Adrenal gland (tissue), 12 donors: ENCODE data around the gene NOP56. TPM values are rescaled to one million over a fixed set of nuclear protein-coding genes. Genes with fewer than 3 reads are reported as not detected.

Source experiments
- DNase-seq, 7 donors: peaks; one replicate each; pipeline ENCODE4 v3.0.0-alpha.2; 2019 to 2020
- H3K27ac ChIP-seq, 5 donors: fragments of 200-600 bp; sonication (generic) in 4 of 5; 1 replicate in 3 of 5; 2 replicates in 2 of 5; pipeline versions ENCODE4 v1.5.1 to v1.8.0; 2016 to 2020; ENCODE audit warnings: mild to moderate bottlenecking in 1 of 5
- H3K27me3 ChIP-seq: fragments of 200-600 bp; 2 replicates; pipeline ENCODE4 v1.8.0; 2021
- H3K36me3 ChIP-seq, 2 donors: fragments of 200-600 bp; replicated peaks in 1 of 2; 1 replicate in 1 of 2; 2 replicates in 1 of 2; pipeline versions ENCODE4 v1.5.1 to v1.8.0; 2018 to 2022
- H3K4me1 ChIP-seq, 2 donors: fragments of 200-600 bp; replicated peaks in 1 of 2; 1 replicate in 1 of 2; 2 replicates in 1 of 2; pipeline versions ENCODE4 v1.5.1 to v1.8.0; 2018 to 2021
- H3K4me3 ChIP-seq, 4 donors: fragments of 200-600 bp; sonication (generic) in 3 of 4; one replicate each; pipeline ENCODE4 v1.5.1; 2016 to 2018
- H3K9me3 ChIP-seq, 3 donors: fragments of 200-600 bp; sonication (generic) in 1 of 3; replicated peaks in 1 of 3; 1 replicate in 2 of 3; 2 replicates in 1 of 3; pipeline versions ENCODE4 v1.5.1 to v1.8.0; 2016 to 2021
- POLR2A ChIP-seq, 2 donors: fragments of 450-650 bp; IDR thresholded peaks; one replicate each; pipeline ENCODE4 v1.6.1; 2017; ENCODE audit warnings: antibody characterized with exemption in 2 of 2, mild to moderate bottlenecking in 2 of 2, moderate library complexity in 1 of 2
- WGBS, 4 donors: extraction: QIAGEN DNeasy Blood & Tissue Kit in 2 of 4; methylation state at CpG; one replicate each; pipeline versions ENCODE4 v1.1.5 to v1.1.7; 2013 to 2017; 5-methylcytosine and 5-hydroxymethylcytosine counted together
- intact Hi-C, 2 donors: fragments of 100-400 bp; cut with DNase I; formaldehyde crosslinking; loops; one replicate each; pipeline versions ENCODE4 v1.14.1 to v1.15.0; 2022 to 2023
- polyA plus RNA-seq, 3 donors: library from polyadenylated mRNA; stranded (reverse); fragments of 200-250 nt in 2 of 3; fragments of 350-450 nt in 1 of 3; fragmentation: Illumina TruSeq in 1 of 3; extraction: RNeasy Lipid Tissue Mini Kit (QIAGEN cat#74804) in 1 of 3; gene quantifications; one replicate each; pipeline ENCODE4 v1.2.3, GENCODE V29; 2013 to 2014
- total RNA-seq, 9 donors: library from RNA; depleted of rRNA in 4 of 9; stranded (reverse); fragments of >200 nt in 4 of 9; fragments of 120-200 nt in 1 of 9; fragmentation: NEBNext Ultra II Directional in 1 of 9; extraction: Animal tissue kit (Norgen Biotek cat#: 25700) in 1 of 9; gene quantifications; one replicate each; pipeline versions ENCODE4 v1.1.0 to v1.2.4, GENCODE V29; 2013 to 2023
- TF ChIP-seq, protein P1 (sequence below), 6 experiments: fragments of 450-650 bp in 4 of 6; fragments of 200-600 bp in 2 of 6; sonication (generic) in 1 of 6; IDR thresholded peaks; 1 replicate in 5 of 6; 2 replicates in 1 of 6; pipeline versions ENCODE4 v1.5.1 to v1.8.0; 2016 to 2021; ENCODE audit warnings: antibody characterized with exemption in 6 of 6, mild to moderate bottlenecking in 2 of 6, moderate library complexity in 1 of 6
- donor health status: healthy with polysubstance abuse.
- donor health status: Bipolar disorder and iron deficiency.
- donor health status: DM: yes; HTN: yes; CAD: no.
- donor health status: DM: no; HTN: no; CAD: no.
- donor health status: DM: no; HTN: no; CAD: no.
- donor health status: DM: yes; HTN: yes; CAD: no.

NOP56 gene
- total and polyA plus RNA-seq, 12 donors = 52.5 to 181 (median 91.3) TPM

DNA sequence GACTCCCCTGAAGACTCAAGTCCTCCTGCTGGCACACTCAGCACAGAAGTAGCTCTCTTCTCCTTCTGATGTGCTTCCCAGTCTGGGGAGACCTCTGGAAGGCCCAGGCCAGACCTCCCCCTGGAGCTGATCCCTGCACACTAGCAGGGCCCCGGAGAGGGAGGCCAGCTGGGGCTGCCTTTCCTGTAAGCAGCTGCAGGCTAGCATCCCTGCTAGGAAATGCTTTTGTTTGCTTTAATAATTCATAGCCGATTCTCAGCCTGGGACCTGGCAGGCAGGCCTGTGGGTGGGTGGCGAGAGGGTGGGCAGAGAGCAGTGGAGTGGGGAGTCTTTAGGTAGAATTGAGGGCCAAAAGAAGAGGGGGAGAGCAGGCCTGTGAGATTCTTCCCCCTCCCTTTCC is 45.3 kb downstream of the NOP56 start:
- Histone ChIP-seq H3K36me3 (no peaks in the 10 kb centered on the region), H3K9me3 (no peaks in the 10 kb centered on the region), H3K27me3 (no peaks in the 10 kb centered on the region), H3K27ac (no peak overlapping the region), H3K4me3 (no peak overlapping the region), H3K4me1 (no peaks in the 10 kb centered on the region)
- TF ChIP-seq, protein P1, sequence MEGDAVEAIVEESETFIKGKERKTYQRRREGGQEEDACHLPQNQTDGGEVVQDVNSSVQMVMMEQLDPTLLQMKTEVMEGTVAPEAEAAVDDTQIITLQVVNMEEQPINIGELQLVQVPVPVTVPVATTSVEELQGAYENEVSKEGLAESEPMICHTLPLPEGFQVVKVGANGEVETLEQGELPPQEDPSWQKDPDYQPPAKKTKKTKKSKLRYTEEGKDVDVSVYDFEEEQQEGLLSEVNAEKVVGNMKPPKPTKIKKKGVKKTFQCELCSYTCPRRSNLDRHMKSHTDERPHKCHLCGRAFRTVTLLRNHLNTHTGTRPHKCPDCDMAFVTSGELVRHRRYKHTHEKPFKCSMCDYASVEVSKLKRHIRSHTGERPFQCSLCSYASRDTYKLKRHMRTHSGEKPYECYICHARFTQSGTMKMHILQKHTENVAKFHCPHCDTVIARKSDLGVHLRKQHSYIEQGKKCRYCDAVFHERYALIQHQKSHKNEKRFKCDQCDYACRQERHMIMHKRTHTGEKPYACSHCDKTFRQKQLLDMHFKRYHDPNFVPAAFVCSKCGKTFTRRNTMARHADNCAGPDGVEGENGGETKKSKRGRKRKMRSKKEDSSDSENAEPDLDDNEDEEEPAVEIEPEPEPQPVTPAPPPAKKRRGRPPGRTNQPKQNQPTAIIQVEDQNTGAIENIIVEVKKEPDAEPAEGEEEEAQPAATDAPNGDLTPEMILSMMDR (IDR thresholded peaks at IDR 0.05) = no peak
- TF ChIP-seq POLR2A (IDR thresholded peaks at IDR 0.05) = no peak
- 70 to 86% (median 76%) methylated on average over 2 to 3 of the region's 3 CpGs for WGBS, 4 donors
- intact Hi-C loops = no loop called here
- peak in 1 of 7 donors; percentile 21 for DNase-seq

GRCh38 chr20:2698186-2698817 is 45.9 kb downstream of the NOP56 start:
- Histone ChIP-seq H3K4me1 (no peaks in the 10 kb centered on the region), H3K4me3 (no peak overlapping the region), H3K9me3 (no peaks in the 10 kb centered on the region), H3K36me3 (no peaks in the 10 kb centered on the region), H3K27me3 (no peaks in the 10 kb centered on the region), H3K27ac (no peak overlapping the region)
- intact Hi-C loops = no loop called here
- 69 to 85% (median 74%) methylated on average over 4 of the region's 4 CpGs for WGBS, 4 donors
- no peak for TF ChIP-seq POLR2A (IDR thresholded peaks at IDR 0.05)
- TF ChIP-seq, protein P1 (IDR thresholded peaks at IDR 0.05) = no peak
- DNase-seq = peak in 1 of 7 donors; percentile 41

GRCh38 chr20:2698912-2699311 is 46.5 kb downstream of the NOP56 start:
- Histone ChIP-seq H3K27me3 (no peaks in the 10 kb centered on the region), H3K4me1 (no peaks in the 10 kb centered on the region), H3K27ac (no peak overlapping the region), H3K36me3 (no peaks in the 10 kb centered on the region), H3K4me3 (no peak overlapping the region), H3K9me3 (no peaks in the 10 kb centered on the region)
- intact Hi-C loops = no loop called here
- TF ChIP-seq, protein P1 (IDR thresholded peaks at IDR 0.05) = no peak
- TF ChIP-seq POLR2A (IDR thresholded peaks at IDR 0.05) = no peak
- 63 to 75% (median 72%) methylated on average over 4 of the region's 4 CpGs for WGBS, 4 donors
- peak in 1 of 7 donors; percentile 39 for DNase-seq

DNA sequence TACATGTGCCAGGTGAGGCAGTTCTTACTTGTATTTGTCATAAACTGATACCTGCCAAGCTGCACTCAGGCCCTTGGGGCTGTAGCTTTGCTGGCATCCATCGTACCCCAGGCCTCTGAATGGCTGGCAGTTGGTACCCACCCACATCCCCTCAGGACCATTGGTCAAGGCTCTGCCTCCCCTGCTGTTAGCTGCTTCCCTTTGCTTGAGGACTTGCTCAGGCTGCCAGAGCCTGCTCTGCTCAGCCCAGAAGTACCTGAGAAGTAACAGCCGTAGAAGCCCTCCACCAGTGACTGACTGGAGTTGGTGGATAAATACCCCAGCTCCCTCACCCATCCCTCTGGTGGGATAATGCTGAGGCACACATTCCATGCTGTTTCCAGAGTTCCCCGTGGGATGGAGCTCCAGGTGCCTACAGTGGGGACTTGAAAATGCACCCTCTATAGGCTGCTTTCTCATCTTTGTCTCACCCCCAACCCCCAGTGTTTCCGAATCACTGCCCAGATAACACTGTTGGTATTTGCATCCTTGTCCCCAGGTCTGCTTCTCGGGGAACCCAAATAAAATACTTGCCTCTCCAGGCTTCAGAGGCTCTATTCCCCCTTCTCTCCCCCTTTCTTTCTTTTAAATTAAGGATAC is 47.5 kb downstream of the NOP56 start:
- Histone ChIP-seq H3K4me1 (no peaks in the 10 kb centered on the region), H3K9me3 (no peaks in the 10 kb centered on the region), H3K4me3 (no peak overlapping the region), H3K27me3 (no peaks in the 10 kb centered on the region), H3K36me3 (no peaks in the 10 kb centered on the region), H3K27ac (no peak overlapping the region)
- peak in 1 of 7 donors; percentile 25 for DNase-seq
- intact Hi-C loops = no loop called here
- 82 to 93% (median 88%) methylated on average over 4 to 5 of the region's 5 CpGs for whole genome bisulfite sequencing, 4 donors
- TF ChIP-seq POLR2A (IDR thresholded peaks at IDR 0.05) = no peak
- TF ChIP-seq, protein P1 (IDR thresholded peaks at IDR 0.05) = no peak
